ENCODE data around the gene NRXN3.

Gene NRXN3

GRCh38 chr14:78182722-78183121, 12.5 kb downstream of the NRXN3 start:
- DNase-seq (ENCODE audit: low read depth), result no peak
- TF ChIP-seq CTCF (conservative IDR thresholded peaks at IDR 0.05; ENCODE audit: low read depth, low read length), result no peak
- no peak overlapping the region for H3K4me3 ChIP-seq (ENCODE audit: low read length)

- no peak for TF ChIP-seq CTCF (conservative IDR thresholded peaks at IDR 0.05; ENCODE audit: low read depth, low read length)
- H3K4me3 ChIP-seq (ENCODE audit: low read length), result no peak overlapping the region
- DNase-seq (ENCODE audit: low read depth), result no peak
These were observed 14.0 kb downstream of the NRXN3 start for GRCh38 chr14:78184157-78184556.

GRCh38 chr14:78186277-78186676, 16.1 kb downstream of the NRXN3 start:
- DNase-seq (ENCODE audit: low read depth), result no peak
- H3K4me3 ChIP-seq (ENCODE audit: low read length), result no peak overlapping the region
- TF ChIP-seq CTCF (conservative IDR thresholded peaks at IDR 0.05; ENCODE audit: low read depth, low read length), result no peak

- no peak for TF ChIP-seq CTCF (conservative IDR thresholded peaks at IDR 0.05; ENCODE audit: low read depth, low read length)
- no peak for DNase-seq (ENCODE audit: low read depth)
- H3K4me3 ChIP-seq (ENCODE audit: low read length), result no peak overlapping the region
These were observed 18.7 kb downstream of the NRXN3 start for GRCh38 chr14:78188882-78189281.

GRCh38 chr14:78195431-78195830, 25.3 kb downstream of the NRXN3 start:
- DNase-seq (ENCODE audit: low read depth), result no peak
- no peak for TF ChIP-seq CTCF (conservative IDR thresholded peaks at IDR 0.05; ENCODE audit: low read depth, low read length)
- H3K4me3 ChIP-seq (ENCODE audit: low read length), result no peak overlapping the region

GRCh38 chr14:78196323-78196722, 26.1 kb downstream of the NRXN3 start:
- no peak for DNase-seq (ENCODE audit: low read depth)
- no peak overlapping the region for H3K4me3 ChIP-seq (ENCODE audit: low read length)
- TF ChIP-seq CTCF (conservative IDR thresholded peaks at IDR 0.05; ENCODE audit: low read depth, low read length), result no peak

- no peak overlapping the region for H3K4me3 ChIP-seq (ENCODE audit: low read length)
- TF ChIP-seq CTCF (conservative IDR thresholded peaks at IDR 0.05; ENCODE audit: low read depth, low read length), result no peak
- no peak for DNase-seq (ENCODE audit: low read depth)
These were observed 26.9 kb downstream of the NRXN3 start for GRCh38 chr14:78197051-78197450.
